ENCODE measurements around the gene ACAD9. TPM values are rescaled to one million over a fixed set of nuclear protein-coding genes. Genes with fewer than 3 reads are reported as not detected.

ACAD9 gene
- total RNA-seq, 3 donors from 2014 or later, result 33.3 to 59.6 (median 43.9) TPM

- H3K27ac ChIP-seq, result no peak overlapping the region
- no peak overlapping the region for H3K4me3 ChIP-seq
- no peak for TF ChIP-seq POLR2AphosphoS5 (IDR thresholded peaks at IDR 0.05)
- TF ChIP-seq POLR2A (IDR thresholded peaks at IDR 0.05), result no peak
- no peak for TF ChIP-seq CTCF (IDR thresholded peaks at IDR 0.05)
- DNase-seq (ENCODE audit: low spot score in 2 of 2), result no peak
- intact Hi-C loops (cut with DNase I; ENCODE audit: low total_unique reads), result loop anchor here (1.0 kb wide), 1 partner anchor 33 kb away; no protein-coding TSS in a partner anchor
- no peaks in the 10 kb centered on the region for H3K27me3 ChIP-seq
- H3K36me3 ChIP-seq, result peaks cover 20% of the 10 kb centered on the region
- H3K9me3 ChIP-seq, result no peaks in the 10 kb centered on the region
- no peaks in the 10 kb centered on the region for H3K4me1 ChIP-seq
These were observed 28.5 kb downstream of the ACAD9 start for GRCh38 chr3:128907706-128908445.

GRCh38 chr3:128908951-128909350 is 29.5 kb downstream of the ACAD9 start:
- Histone ChIP-seq H3K36me3 (peaks cover 20% of the 10 kb centered on the region), H3K27ac (no peak overlapping the region), H3K4me1 (no peaks in the 10 kb centered on the region), H3K9me3 (no peaks in the 10 kb centered on the region), H3K27me3 (no peaks in the 10 kb centered on the region), H3K4me3 (no peak overlapping the region)
- TF ChIP-seq POLR2A (IDR thresholded peaks at IDR 0.05) (no peak), POLR2AphosphoS5 (IDR thresholded peaks at IDR 0.05) (no peak), CTCF (IDR thresholded peaks at IDR 0.05) (no peak)
- intact Hi-C loops (cut with DNase I; ENCODE audit: low total_unique reads), result no loop called here
- DNase-seq (ENCODE audit: low spot score in 2 of 2), result no peak

- H3K4me3 ChIP-seq, result no peak overlapping the region
- no peak for DNase-seq (ENCODE audit: low spot score in 2 of 2)
- no peaks in the 10 kb centered on the region for H3K27me3 ChIP-seq
- H3K27ac ChIP-seq, result no peak overlapping the region
- intact Hi-C loops (cut with DNase I; ENCODE audit: low total_unique reads), result no loop called here
- peaks cover 24% of the 10 kb centered on the region for H3K36me3 ChIP-seq
- no peaks in the 10 kb centered on the region for H3K9me3 ChIP-seq
- no peaks in the 10 kb centered on the region for H3K4me1 ChIP-seq
- TF ChIP-seq CTCF (IDR thresholded peaks at IDR 0.05), result no peak
- TF ChIP-seq POLR2AphosphoS5 (IDR thresholded peaks at IDR 0.05), result no peak
- no peak for TF ChIP-seq POLR2A (IDR thresholded peaks at IDR 0.05)
These were observed 30.6 kb downstream of the ACAD9 start for GRCh38 chr3:128910006-128910405.

- Histone ChIP-seq H3K27me3 (no peaks in the 10 kb centered on the region), H3K36me3 (peaks cover 9% of the 10 kb centered on the region)
- no peak for DNase-seq (ENCODE audit: low spot score in 2 of 2)
These were observed 32.5 kb downstream of the ACAD9 start for GRCh38 chr3:128911911-128912310.

More at GRCh38 chr3:128911911-128912310, 32.5 kb downstream of the ACAD9 start:
- H3K9me3 ChIP-seq, result no peaks in the 10 kb centered on the region
- H3K4me1 ChIP-seq, result no peaks in the 10 kb centered on the region
- no peak for TF ChIP-seq CTCF (IDR thresholded peaks at IDR 0.05)
- no peak for TF ChIP-seq POLR2AphosphoS5 (IDR thresholded peaks at IDR 0.05)
- no peak for TF ChIP-seq POLR2A (IDR thresholded peaks at IDR 0.05)
- intact Hi-C loops (cut with DNase I; ENCODE audit: low total_unique reads), result no loop called here
- H3K27ac ChIP-seq, result no peak overlapping the region
- no peak overlapping the region for H3K4me3 ChIP-seq
